GM19463 (cell line): ENCODE measurements around the gene B4GALNT4.
"Not testable (repeated sequence)": the region's sequence is repeated elsewhere in the genome, so short reads cannot be mapped to it uniquely, and the experiment has no call there.

Experiments
- ATAC-seq: cut with Tn5 transposase; IDR thresholded peaks from one replicate; pipeline ENCODE4 v1.9.1; 2021; ENCODE audit warnings: mild to moderate bottlenecking, moderate library complexity; ENCODE audit not compliant: unreplicated experiment

The B4GALNT4 gene

DNA sequence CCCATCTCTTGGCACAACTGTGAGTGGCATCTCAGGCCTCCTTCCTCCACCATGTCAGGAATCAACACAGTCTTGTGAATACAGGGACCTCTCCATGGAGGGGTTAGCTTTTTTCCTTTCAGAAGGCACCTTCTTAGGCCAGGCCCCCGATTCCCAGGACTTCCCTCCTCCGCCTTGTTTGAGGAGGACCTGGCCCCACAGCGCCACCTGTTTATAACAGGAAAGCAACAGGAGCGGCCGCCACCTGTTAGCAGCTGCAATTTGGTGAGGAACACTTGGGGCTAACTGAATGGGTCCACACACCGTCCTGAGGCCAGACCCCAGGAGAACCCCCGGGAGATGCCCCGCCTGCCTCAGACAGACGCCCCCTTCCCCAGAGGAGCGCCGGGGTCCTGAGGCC, 20.9 kb downstream of the B4GALNT4 start:
- ATAC-seq = no peak

DNA sequence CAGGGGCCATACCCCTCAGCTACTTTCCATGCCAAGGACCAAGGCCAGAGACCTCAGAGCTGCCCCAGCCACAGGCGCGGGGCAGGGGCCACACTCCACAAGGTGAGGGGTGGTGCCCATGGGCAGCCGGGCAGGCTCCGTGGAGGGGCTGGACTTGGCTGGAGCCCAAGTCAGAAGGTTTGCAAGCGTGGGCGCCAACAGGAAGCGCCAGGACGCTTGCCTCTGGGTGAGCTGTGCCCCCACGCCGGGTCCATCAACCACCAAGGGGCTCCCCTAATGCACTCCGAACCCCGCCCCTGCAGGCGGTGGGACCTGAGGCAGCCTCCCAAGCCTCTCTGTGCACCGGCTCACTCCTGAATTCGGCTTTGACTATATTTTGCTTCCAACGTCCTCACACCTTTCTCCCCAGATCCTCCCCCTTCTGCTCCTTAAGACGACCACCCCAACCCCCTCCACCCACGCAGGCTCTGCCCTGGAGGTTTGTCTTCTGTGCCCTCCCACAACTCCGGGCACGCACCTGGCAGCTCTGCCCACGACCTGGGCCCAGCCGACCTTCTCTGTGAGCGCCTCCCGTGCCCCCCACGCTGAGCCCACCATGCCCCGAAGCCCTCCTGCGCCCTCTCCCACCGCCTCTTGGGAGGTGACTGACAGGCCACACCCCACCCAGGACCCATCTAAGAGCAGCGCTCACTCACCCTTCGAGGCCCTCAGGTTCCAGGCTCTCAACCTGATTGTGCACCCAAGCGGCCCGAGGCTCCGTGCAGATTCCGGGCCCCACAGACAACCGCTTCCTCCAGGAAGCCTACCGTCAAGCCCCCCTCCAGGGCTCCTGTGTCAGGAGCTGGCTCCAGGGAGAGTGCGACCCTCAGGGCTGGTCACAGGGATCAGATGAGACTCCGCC, 22.1 kb downstream of the B4GALNT4 start:
- ATAC-seq = no peak

DNA sequence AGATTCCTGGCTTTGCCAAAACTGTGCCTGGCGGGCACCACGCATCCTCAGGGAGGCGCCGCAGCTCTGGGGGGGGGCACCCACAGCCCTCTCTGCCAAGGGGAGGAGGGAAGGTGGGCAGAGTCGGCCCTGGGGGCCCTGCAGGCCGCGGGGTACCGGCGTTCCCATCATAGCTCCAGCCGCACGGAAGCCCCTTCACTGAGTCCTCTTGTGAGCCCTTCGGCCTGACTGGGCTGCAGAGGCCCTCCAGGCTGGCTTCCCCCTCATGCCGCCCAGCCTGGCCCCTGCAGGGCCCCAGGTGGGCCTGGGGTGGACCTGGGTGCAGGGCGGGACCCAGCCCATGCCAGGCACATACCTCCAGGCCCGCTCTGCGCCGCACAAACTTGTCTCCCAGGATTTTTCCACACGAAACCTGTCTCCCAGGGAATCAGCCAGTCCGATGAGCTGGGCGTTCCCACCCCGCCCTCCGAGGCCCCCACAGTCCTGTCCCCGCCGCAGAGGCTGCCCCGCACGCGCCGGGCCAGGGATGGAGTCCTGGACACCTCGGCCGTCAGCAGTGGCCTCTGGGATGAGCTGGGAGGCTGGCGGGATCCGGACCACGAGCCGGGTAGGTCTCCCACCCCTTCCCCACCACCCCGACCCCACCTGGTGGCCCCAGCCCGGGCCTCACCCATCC, 22.9 kb downstream of the B4GALNT4 start:
- ATAC-seq = no peak

DNA sequence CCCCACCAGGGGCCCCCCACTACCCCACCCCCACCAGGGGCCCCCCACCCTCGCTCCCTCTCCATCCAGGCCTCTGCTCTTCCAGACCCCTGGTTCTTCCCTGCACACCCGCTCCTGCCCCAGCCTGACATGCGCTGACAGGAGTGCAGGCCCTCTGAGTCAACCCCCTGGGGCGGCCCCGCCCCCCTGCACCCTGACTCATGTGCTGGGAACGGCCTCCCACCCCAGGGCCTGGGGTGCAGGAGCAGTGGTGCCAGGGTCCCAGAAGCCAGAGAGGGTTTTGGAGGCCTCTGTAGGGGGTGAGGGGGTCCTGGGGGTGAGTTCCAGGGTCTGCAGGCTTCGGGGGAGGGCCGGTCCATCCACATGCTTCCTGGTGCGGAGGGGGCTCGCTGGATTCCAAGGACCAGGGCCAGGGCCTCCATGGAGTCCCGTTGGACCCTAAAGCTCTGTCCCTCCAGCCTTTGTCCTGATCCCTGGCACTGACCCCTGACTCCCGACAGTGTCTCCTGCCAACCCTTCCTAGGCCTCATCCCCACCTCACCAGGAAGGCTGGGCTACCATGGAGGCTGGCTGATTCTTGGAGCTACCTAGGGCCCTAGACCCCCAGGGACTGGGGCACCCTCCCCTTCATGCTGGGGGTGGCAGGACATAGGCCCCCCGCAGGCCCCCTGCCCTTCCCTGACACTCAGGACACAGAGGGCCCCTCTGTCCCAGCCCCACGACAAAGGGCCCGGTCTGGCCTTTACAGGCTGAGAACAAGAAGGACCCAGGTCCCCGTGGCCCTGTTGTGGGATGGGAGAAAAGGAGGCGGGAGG, 24.1 kb downstream of the B4GALNT4 start:
- no peak for ATAC-seq

DNA sequence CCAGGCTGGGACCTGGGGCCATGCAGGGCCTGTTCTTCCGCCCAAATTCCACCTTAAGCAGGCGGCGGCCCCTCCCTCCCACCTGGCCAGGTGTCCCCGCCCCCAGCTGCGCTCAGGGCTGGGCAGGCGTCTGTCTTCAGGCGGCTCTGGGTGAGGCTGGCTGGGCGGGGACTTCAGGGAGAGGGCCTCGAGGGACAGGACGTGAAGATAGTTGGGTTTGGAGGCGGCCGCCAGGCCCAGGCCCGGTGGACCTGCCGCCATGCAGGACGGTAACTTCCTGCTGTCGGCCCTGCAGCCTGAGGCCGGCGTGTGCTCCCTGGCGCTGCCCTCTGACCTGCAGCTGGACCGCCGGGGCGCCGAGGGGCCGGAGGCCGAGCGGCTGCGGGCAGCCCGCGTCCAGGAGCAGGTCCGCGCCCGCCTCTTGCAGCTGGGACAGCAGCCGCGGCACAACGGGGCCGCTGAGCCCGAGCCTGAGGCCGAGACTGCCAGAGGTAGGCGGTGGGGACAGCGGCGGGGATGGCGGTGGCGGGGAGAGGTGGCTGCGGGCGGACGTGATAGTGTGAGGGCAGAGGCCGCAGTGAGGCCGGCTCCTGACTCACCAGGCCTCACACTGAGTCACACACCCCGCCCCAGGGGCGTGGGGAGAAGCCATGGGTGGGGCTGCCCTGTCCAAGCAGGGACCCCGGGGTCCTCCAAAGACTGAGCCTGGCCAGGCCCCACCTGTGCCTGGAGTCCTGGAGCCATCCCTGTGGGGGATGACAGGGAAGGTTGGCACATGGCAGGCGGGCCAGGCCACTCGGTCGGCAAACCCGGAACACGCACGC, 24.9 kb downstream of the B4GALNT4 start, which contains the start of gene PKP3:
TSS of gene PKP3 (plus strand) at position 176 of the 824 bp plus-strand sequence. CDS start at position 260, 84 bp downstream.
- no peak for ATAC-seq

DNA sequence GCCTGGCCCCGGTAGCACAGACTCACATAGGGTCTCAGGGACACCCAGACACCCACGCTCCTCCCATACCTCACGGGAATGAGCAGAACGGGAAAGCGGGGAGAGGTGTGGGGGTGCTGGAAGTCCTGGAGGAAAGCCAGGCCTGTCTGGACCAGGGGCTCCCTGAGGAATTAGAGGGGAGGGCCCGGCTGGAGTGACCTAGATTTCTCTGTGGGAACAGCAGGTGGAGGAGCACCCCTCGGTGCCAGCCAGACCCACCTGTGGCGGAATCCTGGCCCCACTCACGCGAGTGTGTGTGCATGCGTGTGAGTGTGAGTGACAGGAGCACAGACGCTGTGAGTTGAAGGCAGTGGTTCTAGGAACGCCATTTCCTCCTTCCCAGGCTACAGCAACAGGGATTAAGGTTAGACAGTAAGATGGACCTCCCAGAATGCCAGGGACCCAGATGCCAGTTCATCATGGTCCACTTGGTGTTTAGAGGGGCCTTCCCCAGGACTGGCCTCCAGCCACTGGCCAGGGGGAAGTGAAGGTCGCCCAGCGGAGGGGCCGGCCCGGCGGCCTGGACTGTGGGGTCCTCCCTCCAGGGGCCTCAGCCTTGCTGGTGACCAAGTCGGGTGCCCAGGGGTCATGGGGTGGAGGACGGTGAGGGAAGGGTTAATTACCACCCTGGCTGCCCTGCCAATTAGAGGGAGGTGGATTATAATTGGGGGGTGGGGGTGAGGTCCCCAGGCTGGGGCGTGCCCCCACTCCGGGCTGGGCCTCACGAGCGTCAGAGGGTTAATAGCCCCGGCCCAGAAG, 25.8 kb downstream of the B4GALNT4 start:
- no peak for ATAC-seq

DNA sequence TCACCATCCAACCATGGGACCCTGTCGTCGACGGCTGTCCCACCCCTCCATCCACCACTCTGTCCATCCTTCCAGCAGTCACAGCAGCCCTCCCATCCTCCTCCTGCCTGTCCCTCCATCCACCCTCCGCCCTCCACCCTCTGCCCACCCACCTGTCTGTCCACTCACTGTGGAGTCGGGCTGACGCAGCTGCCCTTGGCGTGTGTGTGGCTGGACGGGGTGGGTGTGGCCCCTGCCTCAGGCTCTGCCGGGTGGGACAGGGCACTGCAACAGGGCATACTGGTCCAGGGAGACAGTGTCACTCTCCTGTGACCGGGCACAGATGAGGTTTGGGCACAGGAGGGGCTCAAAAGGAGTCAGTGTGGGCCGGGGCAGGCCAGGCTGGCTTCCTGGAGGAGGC, 26.6 kb downstream of the B4GALNT4 start:
- no peak for ATAC-seq

DNA sequence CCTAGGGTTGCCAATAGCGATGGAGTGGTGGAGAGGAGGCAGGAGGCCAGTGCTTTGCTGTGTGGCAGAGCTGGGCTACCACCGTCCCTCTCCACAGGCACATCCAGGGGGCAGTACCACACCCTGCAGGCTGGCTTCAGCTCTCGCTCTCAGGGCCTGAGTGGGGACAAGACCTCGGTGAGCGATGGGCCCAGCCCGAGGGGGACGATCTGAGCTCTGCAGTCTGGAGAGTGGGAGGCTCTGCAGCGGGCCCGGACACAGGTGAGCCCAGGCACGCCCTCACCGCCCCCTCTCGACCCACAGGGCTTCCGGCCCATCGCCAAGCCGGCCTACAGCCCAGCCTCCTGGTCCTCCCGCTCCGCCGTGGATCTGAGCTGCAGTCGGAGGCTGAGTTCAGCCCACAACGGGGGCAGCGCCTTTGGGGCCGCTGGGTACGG, 27.2 kb downstream of the B4GALNT4 start:
- ATAC-seq = no peak

DNA sequence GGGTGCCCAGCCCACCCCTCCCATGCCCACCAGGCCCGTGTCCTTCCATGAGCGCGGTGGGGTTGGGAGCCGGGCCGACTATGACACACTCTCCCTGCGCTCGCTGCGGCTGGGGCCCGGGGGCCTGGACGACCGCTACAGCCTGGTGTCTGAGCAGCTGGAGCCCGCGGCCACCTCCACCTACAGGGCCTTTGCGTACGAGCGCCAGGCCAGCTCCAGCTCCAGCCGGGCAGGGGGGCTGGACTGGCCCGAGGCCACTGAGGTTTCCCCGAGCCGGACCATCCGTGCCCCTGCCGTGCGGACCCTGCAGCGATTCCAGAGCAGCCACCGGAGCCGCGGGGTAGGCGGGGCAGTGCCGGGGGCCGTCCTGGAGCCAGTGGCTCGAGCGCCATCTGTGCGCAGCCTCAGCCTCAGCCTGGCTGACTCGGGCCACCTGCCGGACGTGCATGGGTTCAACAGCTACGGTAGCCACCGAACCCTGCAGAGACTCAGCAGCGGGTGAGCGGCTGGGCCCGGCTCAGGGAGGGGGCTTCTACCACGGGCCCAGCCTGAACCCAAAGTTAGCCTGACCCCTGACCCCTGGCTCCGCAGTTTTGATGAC, 27.7 kb downstream of the B4GALNT4 start:
- ATAC-seq = no peak

DNA sequence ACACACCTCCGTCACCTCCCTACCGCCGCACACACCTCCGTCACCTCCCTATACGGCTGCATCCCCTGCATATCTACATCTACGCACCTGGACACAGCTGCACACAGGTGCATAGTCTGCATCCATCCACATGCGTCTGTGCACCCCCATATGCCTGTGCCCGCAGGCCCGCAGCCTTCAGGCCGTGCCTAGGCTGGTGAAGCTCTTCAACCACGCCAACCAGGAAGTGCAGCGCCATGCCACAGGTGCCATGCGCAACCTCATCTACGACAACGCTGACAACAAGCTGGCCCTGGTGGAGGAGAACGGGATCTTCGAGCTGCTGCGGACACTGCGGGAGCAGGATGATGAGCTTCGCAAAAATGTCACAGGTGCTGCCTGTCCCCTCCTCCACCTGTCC, 29.5 kb downstream of the B4GALNT4 start:
- ATAC-seq = no peak

DNA sequence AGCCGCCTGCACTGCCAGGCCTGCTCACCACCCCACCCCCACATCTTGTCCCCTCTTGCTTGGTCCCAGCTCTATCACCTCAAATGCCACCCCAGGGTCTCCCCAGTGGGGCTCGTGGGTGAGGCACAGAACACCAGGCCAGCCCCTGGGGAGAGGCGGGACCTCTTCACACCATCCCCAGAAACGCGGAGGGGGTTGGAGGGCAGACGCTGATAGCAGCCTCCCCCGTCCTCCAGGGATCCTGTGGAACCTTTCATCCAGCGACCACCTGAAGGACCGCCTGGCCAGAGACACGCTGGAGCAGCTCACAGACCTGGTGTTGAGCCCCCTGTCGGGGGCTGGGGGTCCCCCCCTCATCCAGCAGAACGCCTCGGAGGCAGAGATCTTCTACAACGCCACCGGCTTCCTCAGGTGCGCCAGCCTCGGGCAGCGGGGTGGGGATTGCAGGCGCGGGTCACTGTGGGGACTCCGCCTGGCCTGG, 30.5 kb downstream of the B4GALNT4 start:
- ATAC-seq = no peak

DNA sequence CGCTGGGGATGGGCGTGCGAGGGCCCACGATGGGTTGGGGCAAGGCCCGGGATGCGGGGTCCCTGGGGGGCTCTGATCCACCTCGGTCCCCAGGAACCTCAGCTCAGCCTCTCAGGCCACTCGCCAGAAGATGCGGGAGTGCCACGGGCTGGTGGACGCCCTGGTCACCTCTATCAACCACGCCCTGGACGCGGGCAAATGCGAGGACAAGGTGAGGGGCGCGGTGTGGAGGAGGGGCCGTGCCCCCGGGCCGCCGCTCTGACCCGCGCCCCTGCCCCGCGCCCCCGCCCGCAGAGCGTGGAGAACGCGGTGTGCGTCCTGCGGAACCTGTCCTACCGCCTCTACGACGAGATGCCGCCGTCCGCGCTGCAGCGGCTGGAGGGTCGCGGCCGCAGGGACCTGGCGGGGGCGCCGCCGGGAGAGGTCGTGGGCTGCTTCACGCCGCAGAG, 31.0 kb downstream of the B4GALNT4 start:
- no peak for ATAC-seq

DNA sequence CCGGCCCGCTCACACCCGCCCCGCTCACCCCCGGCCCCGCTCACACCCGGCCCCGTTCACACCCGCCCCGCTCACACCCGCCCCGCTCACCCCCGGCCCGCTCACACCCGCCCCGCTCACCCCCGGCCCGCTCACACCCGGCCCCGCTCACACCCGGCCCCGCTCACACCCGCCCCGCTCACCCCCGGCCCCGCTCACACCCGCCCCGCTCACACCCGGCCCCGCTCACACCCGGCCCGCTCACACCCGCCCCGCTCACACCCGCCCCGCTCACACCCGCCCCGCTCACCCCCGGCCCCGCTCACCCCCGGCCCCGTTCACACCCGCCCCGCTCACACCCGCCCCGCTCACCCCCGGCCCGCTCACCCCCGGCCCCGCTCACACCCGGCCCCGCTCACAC, 31.9 kb downstream of the B4GALNT4 start:
- ATAC-seq = not testable (repeated sequence)

DNA sequence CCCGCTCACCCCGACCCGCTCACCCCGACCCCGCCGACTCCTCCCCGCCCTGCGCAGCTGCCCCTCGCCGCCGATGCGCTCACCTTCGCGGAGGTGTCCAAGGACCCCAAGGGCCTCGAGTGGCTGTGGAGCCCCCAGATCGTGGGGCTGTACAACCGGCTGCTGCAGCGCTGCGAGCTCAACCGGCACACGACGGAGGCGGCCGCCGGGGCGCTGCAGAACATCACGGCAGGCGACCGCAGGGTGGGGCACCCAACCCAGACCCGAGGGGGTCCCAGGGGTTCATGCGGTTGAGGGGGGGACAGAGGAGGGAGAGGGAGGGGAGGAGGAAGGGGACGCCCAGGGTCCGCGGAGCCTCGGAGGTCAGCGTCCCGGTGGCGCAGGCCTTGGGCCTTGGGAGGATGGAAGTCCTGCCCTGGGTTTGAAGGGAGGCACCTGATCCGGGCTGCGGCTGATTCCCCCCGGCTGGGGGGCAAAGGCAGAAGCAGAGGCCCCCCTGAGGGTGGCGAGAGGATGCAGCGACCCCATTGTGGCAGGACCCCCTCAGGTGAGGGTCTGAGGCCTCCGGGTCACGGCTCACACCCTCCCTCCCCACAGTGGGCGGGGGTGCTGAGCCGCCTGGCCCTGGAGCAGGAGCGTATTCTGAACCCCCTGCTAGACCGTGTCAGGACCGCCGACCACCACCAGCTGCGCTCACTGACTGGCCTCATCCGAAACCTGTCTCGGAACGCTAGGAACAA, 33.9 kb downstream of the B4GALNT4 start:
- no peak for ATAC-seq

DNA sequence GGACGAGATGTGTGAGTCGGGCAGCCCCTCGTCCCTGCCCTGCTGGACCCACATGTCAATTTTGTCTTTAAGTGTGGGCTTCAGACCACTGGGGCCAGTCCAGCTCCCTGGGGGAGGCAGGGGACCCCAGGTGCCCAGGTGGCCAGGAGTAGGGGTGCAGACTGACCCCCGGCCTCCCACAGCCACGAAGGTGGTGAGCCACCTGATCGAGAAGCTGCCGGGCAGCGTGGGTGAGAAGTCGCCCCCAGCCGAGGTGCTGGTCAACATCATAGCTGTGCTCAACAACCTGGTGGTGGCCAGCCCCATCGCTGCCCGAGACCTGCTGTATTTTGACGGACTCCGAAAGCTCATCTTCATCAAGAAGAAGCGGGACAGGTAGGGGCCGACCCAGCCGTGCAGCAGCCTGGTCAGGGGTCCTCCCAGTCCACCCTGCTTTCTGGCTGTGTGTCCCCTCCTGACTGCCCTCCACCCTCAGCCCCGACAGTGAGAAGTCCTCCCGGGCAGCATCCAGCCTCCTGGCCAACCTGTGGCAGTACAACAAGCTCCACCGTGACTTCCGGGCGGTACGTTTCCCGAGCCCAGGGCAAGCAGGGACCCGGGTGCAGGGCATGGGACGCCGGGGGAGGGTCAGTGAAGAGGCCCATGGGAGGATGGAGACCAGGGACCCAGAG, 34.6 kb downstream of the B4GALNT4 start:
- no peak for ATAC-seq

DNA sequence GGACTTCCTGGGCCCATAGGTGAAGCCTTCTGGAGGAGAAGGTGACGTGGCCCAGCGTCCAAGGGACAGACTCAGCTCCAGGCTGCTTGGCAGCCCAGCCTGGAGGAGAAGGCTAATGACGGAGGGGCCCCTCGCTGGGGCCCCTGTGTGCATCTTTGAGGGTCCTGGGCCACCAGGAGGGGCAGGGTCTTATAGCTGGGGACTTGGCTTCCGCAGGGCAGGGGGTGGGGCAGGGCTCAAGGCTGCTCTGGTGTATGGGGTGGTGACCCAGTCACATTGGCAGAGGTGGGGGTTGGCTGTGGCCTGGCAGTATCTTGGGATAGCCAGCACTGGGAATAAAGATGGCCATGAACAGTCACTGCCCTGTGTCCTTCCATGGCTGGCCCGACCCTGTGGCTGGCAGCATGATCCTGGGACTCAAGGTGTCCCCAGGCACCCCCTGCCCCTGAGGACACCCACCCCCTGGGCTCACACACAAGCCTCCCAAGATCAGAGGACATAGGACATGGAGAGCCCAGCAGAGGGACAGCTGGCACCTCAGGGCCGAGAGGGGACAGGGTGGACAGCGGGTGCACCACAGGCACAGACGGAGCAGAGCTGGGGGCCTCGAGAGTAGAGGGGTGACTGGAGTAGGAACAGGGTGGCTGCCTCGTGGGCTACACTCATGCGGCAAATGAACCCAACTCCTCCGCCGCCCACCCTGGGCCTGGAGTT, 35.4 kb downstream of the B4GALNT4 start:
- no peak for ATAC-seq

DNA sequence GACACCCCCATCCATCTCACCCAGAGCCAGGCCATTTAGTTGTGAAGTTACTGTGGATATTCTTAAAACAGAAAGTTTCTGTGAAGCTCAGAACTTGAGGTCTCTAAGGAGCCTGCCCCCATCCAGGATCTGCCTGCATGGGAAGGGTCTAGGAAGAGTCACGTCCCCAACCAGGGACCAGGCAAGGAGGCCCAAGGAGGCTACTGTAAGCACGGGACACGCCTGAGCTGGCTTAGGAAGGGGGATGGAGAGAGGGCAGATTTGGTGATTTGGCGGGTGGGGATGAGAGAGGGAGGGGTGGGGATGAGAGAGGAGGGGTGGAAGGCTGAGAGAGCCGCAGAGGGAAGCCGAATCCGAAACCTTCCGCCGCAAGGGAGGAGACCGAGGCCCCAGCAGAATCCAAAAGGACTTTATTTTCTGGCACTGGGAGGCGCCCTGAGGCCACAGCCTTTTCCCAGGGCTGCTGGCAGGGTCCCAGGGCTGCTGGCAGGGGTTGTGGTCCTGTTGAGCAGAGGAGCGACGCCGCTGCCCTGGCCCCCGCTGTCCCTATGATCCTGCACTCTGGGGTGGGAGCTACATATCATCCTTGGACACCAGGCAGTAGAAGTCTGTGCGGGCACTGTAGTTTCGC, 36.1 kb downstream of the B4GALNT4 start:
- ATAC-seq = no peak
